CD14-positive monocyte (primary cell): ENCODE data around the gene CDC42EP2. TPM values are rescaled to one million over a fixed set of nuclear protein-coding genes. Genes with fewer than 3 reads are reported as not detected.

Experiments used
- DNase-seq, 3 donors: peaks; one replicate each; pipeline ENCODE4 v3.0.0-alpha.2; 2011 to 2022
- H2AFZ ChIP-seq: 2 replicates; pipeline ENCODE4 v1.6.0; 2012; ENCODE audit warnings: mild to moderate bottlenecking, low read depth, low read length, inconsistent platforms; ENCODE audit not compliant: insufficient read depth, poor library complexity, severe bottlenecking
- H3K27ac ChIP-seq, 2 donors: 1 replicate in 1 of 2; 2 replicates in 1 of 2; pipeline ENCODE4 v1.5.1; 2012 to 2013; ENCODE audit warnings: low read length in 2 of 2, control low read depth in 1 of 2, inconsistent platforms in 1 of 2, low read depth in 1 of 2, mild to moderate bottlenecking in 1 of 2
- H3K27me3 ChIP-seq, 2 donors: one replicate each; pipeline versions ENCODE4 v1.6.0 to v1.6.1; 2011 to 2013; ENCODE audit warnings: low read length in 2 of 2; ENCODE audit not compliant: control insufficient read depth in 2 of 2, insufficient read depth in 2 of 2
- H3K36me3 ChIP-seq, 2 donors: replicated peaks in 1 of 2; 1 replicate in 1 of 2; 2 replicates in 1 of 2; pipeline versions ENCODE4 v1.5.1 to v1.6.1; 2012 to 2013; ENCODE audit warnings: low read length in 2 of 2, control low read depth in 1 of 2, inconsistent platforms in 1 of 2, mild to moderate bottlenecking in 1 of 2; ENCODE audit not compliant: insufficient read depth in 2 of 2, control insufficient read depth in 1 of 2
- H3K4me1 ChIP-seq, 2 donors: 1 replicate in 1 of 2; 2 replicates in 1 of 2; pipeline versions ENCODE4 v1.5.1 to v1.6.1; 2012 to 2013; ENCODE audit warnings: low read length in 2 of 2, control low read depth in 1 of 2, inconsistent platforms in 1 of 2, mild to moderate bottlenecking in 1 of 2, moderate library complexity in 1 of 2; ENCODE audit not compliant: insufficient read depth in 2 of 2, control insufficient read depth in 1 of 2
- H3K4me2 ChIP-seq: replicated peaks from 2 replicates; pipeline ENCODE3; 2012; ENCODE audit warnings: low read length, moderate library complexity, mild to moderate bottlenecking; ENCODE audit not compliant: poor library complexity, severe bottlenecking; ENCODE audit errors: extremely low read depth
- H3K4me3 ChIP-seq, 3 experiments: fragments of 200-600 bp in 1 of 3; sonication (generic) in 1 of 3; replicated peaks in 1 of 3; 1 replicate in 2 of 3; 2 replicates in 1 of 3; pipeline ENCODE4 v1.5.1; 2011 to 2013; ENCODE audit warnings: low read length in 3 of 3, mild to moderate bottlenecking in 3 of 3, control low read depth in 2 of 3, low read depth in 2 of 3, inconsistent platforms in 1 of 3, moderate library complexity in 1 of 3
- H3K79me2 ChIP-seq: 2 replicates; pipeline ENCODE4 v1.6.0; 2012; ENCODE audit warnings: mild to moderate bottlenecking, control low read depth, inconsistent platforms, low read length, moderate library complexity; ENCODE audit not compliant: insufficient read depth
- H3K9ac ChIP-seq: 2 replicates; pipeline ENCODE4 v1.6.0; 2017; ENCODE audit warnings: low read length, mild to moderate bottlenecking; ENCODE audit not compliant: insufficient read depth, poor library complexity, severe bottlenecking
- H3K9me3 ChIP-seq, 2 donors: replicated peaks in 1 of 2; 1 replicate in 1 of 2; 2 replicates in 1 of 2; pipeline versions ENCODE4 v1.5.1 to v1.6.1; 2012 to 2013; ENCODE audit warnings: low read length in 2 of 2, control low read depth in 1 of 2; ENCODE audit not compliant: control insufficient read depth in 1 of 2, insufficient read depth in 1 of 2
- H4K20me1 ChIP-seq: 2 replicates; pipeline ENCODE4 v1.6.0; 2012; ENCODE audit warnings: mild to moderate bottlenecking, low read length, control low read depth, moderate library complexity; ENCODE audit not compliant: insufficient read depth
- H3K27ac Mint-ChIP-seq, 7 donors: one replicate each; pipeline ENCODE4 v1.8.0; 2020; ENCODE audit warnings: mild to moderate bottlenecking in 7 of 7, mixed read lengths in 7 of 7, moderate library complexity in 6 of 7, inconsistent platforms in 2 of 7
- H3K27me3 Mint-ChIP-seq, 3 donors: one replicate each; pipeline ENCODE4 v1.8.0; 2021 to 2022; ENCODE audit warnings: low read depth in 3 of 3, mild to moderate bottlenecking in 3 of 3, mixed read lengths in 3 of 3, moderate library complexity in 3 of 3, inconsistent platforms in 1 of 3
- H3K36me3 Mint-ChIP-seq, 2 donors: one replicate each; pipeline ENCODE4 v1.8.0; 2020; ENCODE audit warnings: mixed read lengths in 2 of 2, inconsistent platforms in 1 of 2, mild to moderate bottlenecking in 1 of 2
- H3K4me1 Mint-ChIP-seq: one replicate; pipeline ENCODE4 v1.8.0; 2020; ENCODE audit warnings: mild to moderate bottlenecking, mixed read lengths
- H3K4me3 Mint-ChIP-seq, 2 donors: one replicate each; pipeline ENCODE4 v1.8.0; 2020; ENCODE audit warnings: mild to moderate bottlenecking in 2 of 2, mixed read lengths in 2 of 2, moderate library complexity in 1 of 2
- H3K9me3 Mint-ChIP-seq, 7 donors: one replicate each; pipeline ENCODE4 v1.8.0; 2020 to 2022; ENCODE audit warnings: mixed read lengths in 7 of 7, mild to moderate bottlenecking in 6 of 7, moderate library complexity in 6 of 7, inconsistent platforms in 2 of 7
- WGBS: methylation state at CpG from one replicate; pipeline ENCODE4 v1.1.5; 2013; ENCODE audit warnings: missing lambda C conversion rate; ENCODE audit not compliant: insufficient coverage; 5-methylcytosine and 5-hydroxymethylcytosine counted together
- intact Hi-C, 2 donors: fragments of 100-400 bp; cut with micrococcal nuclease; formaldehyde crosslinking; loops; one replicate each; pipeline versions ENCODE4 v1.15.0 to v1.15.1; 2023
- polyA plus RNA-seq, 3 donors: library from polyadenylated mRNA; depleted of rRNA in 1 of 3; unstranded in 2 of 3; stranded (reverse) in 1 of 3; fragments of 300-500 nt in 2 of 3; fragments of >200 nt in 1 of 3; fragmentation: Illumina TruSeq in 2 of 3; gene quantifications; 1 replicate in 2 of 3; 2 replicates in 1 of 3; pipeline ENCODE4 v1.2.3, GENCODE V29; 2012 to 2021
- TF ChIP-seq, protein P1 (sequence below): fragments of 200-600 bp; IDR thresholded peaks from one replicate; pipeline ENCODE4 v1.8.0; 2022; ENCODE audit warnings: antibody characterized with exemption, mild to moderate bottlenecking

CDC42EP2 gene
- polyA plus RNA-seq, 3 donors = 5.4 to 15.6 (median 10.1) TPM

DNA sequence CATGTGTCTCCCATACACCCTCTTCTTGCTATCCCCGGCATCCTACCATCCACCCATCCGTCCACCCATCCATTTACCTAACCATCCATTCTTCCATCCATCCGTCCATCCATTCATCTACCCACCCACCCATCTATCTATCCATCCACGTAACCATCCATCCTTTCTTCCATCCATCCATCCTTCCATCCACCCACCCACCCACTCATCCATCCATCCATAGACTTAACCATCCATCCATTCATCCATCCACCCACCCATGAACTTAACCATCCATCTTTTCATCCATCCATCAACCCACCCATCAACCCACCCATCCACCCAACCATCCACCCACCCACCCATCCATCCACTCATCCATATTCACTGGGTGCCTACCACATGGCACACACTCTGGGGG, 10.6 kb upstream of the CDC42EP2 start:
- Histone ChIP-seq H2AFZ (no peak overlapping the region), H3K79me2 (no peaks in the 10 kb centered on the region), H3K27ac (no peak overlapping the region), H3K36me3 (peaks cover 0 to 9% of the 10 kb centered on the region in 2 donors), H3K9me3 (no peaks in the 10 kb centered on the region), H3K4me3 (no peak overlapping the region), H4K20me1 (no peaks in the 10 kb centered on the region), H3K4me2 (no peak overlapping the region), H3K9ac (no peak overlapping the region), H3K4me1 (peaks cover 24 to 35% of the 10 kb centered on the region in 2 donors), H3K27me3 (no peaks in the 10 kb centered on the region)
- Mint-ChIP-seq H3K9me3 (peaks cover 0 to 5% (median 0%) of the 10 kb centered on the region in 7 donors), H3K27me3 (peaks cover 3 to 8% (median 8%) of the 10 kb centered on the region in 3 donors), H3K4me3 (no peak overlapping the region), H3K4me1 (peaks cover 32% of the 10 kb centered on the region), H3K27ac (no peak overlapping the region), H3K36me3 (peaks cover 27 to 30% of the 10 kb centered on the region in 2 donors)
- no peak for DNase-seq
- WGBS = 91% methylated on average over 4 of the region's 4 CpGs
- TF ChIP-seq, protein P1, sequence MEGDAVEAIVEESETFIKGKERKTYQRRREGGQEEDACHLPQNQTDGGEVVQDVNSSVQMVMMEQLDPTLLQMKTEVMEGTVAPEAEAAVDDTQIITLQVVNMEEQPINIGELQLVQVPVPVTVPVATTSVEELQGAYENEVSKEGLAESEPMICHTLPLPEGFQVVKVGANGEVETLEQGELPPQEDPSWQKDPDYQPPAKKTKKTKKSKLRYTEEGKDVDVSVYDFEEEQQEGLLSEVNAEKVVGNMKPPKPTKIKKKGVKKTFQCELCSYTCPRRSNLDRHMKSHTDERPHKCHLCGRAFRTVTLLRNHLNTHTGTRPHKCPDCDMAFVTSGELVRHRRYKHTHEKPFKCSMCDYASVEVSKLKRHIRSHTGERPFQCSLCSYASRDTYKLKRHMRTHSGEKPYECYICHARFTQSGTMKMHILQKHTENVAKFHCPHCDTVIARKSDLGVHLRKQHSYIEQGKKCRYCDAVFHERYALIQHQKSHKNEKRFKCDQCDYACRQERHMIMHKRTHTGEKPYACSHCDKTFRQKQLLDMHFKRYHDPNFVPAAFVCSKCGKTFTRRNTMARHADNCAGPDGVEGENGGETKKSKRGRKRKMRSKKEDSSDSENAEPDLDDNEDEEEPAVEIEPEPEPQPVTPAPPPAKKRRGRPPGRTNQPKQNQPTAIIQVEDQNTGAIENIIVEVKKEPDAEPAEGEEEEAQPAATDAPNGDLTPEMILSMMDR = no peak
- intact Hi-C loops = no loop called here

DNA sequence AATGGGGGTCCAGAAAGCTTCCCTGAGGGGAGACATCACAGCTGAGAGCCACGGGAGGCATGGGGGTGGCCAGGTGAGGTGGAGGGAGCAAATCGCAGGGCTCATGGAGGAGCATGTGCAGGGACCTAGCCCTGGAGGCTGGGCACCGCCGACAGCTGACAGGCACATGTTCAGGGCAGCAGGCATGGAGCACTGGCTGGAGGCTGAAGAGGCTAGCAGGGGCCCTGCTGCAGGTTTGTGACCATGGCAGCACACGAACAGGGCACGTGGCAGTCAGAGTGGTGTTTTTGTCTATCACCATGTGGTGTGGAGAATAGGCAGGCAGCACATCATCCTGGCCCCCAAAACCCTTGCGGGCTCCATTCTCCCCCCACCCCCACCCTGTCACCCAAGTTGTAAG, 10.1 kb upstream of the CDC42EP2 start:
- Histone ChIP-seq H3K9me3 (no peaks in the 10 kb centered on the region), H3K36me3 (peaks cover 0 to 9% of the 10 kb centered on the region in 2 donors), H3K4me1 (peaks cover 25 to 38% of the 10 kb centered on the region in 2 donors), H3K4me2 (no peak overlapping the region), H3K27me3 (no peaks in the 10 kb centered on the region), H2AFZ (no peak overlapping the region), H3K4me3 (no peak overlapping the region), H3K9ac (no peak overlapping the region), H3K79me2 (no peaks in the 10 kb centered on the region), H3K27ac (no peak overlapping the region), H4K20me1 (no peaks in the 10 kb centered on the region)
- 96% methylated on average over 5 of the region's 7 CpGs for WGBS
- H3K9me3 Mint-ChIP-seq = peaks cover 0 to 5% (median 0%) of the 10 kb centered on the region in 7 donors
- no peak overlapping the region for H3K27ac Mint-ChIP-seq
- intact Hi-C loops = no loop called here
- peaks cover 3 to 8% (median 8%) of the 10 kb centered on the region in 3 donors for H3K27me3 Mint-ChIP-seq
- no peak overlapping the region for H3K4me3 Mint-ChIP-seq
- peaks cover 27 to 29% of the 10 kb centered on the region in 2 donors for H3K36me3 Mint-ChIP-seq
- TF ChIP-seq, protein P1 = no peak
- peaks cover 32% of the 10 kb centered on the region for H3K4me1 Mint-ChIP-seq
- DNase-seq = no peak
